Activated T-cell treated with anti-CD3 and anti-CD28 coated beads for 24 hours (primary cell): ENCODE data around the gene ZNF200.
A peak's percentile ranks its signal among the peaks of the same experiment; 100 is the strongest.
"Not testable (repeated sequence)": the region's sequence is repeated elsewhere in the genome, so short reads cannot be mapped to it uniquely, and the experiment has no call there.

Experiments used
- DNase-seq: peaks from one replicate; pipeline ENCODE4 v3.0.0-alpha.2; 2020; ENCODE audit warnings: low read depth

Gene ZNF200, protein sequence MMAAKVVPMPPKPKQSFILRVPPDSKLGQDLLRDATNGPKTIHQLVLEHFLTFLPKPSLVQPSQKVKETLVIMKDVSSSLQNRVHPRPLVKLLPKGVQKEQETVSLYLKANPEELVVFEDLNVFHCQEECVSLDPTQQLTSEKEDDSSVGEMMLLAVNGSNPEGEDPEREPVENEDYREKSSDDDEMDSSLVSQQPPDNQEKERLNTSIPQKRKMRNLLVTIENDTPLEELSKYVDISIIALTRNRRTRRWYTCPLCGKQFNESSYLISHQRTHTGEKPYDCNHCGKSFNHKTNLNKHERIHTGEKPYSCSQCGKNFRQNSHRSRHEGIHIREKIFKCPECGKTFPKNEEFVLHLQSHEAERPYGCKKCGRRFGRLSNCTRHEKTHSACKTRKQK

DNA sequence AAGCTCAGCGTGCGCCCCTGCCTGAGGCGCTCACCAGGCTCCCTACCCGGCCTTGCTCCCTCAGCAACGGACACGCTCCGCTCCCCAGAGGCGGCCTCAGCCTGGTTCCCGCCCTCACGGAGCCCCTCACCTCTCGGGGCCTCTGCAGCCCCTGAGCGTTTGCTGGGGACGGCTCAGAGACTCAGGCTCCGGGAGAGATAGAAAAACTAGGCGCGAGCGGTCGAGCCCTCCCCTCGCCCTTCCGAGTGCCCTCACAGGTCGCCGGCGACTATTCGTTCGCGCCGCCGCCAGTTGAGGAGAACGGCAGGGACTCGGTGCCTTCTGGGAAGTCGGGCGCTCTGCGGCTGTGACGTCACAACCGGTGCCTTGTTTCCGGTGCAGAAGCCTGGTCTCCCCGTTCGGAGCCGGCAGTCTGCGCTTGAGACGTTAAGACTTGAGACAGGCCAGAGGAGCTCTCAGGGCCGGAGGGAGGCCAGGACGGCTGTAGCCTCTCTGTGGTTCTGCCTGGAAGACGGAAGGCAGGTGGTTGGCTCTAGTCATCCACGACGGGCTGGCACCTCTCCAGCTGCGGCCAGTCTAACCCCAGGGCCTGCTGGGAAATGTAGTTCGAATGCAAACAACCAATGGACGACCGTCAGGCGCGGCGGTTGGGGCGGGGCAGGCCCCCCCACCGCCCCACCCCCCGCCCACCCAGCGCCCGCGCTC lies at the start of gene ZNF200:
ZNF200 (minus strand) TSS at position 302 of the 705 bp plus-strand sequence. CDS start 1,403 bp downstream, outside the sequence.
- DNase-seq: peak; percentile 90

DNA sequence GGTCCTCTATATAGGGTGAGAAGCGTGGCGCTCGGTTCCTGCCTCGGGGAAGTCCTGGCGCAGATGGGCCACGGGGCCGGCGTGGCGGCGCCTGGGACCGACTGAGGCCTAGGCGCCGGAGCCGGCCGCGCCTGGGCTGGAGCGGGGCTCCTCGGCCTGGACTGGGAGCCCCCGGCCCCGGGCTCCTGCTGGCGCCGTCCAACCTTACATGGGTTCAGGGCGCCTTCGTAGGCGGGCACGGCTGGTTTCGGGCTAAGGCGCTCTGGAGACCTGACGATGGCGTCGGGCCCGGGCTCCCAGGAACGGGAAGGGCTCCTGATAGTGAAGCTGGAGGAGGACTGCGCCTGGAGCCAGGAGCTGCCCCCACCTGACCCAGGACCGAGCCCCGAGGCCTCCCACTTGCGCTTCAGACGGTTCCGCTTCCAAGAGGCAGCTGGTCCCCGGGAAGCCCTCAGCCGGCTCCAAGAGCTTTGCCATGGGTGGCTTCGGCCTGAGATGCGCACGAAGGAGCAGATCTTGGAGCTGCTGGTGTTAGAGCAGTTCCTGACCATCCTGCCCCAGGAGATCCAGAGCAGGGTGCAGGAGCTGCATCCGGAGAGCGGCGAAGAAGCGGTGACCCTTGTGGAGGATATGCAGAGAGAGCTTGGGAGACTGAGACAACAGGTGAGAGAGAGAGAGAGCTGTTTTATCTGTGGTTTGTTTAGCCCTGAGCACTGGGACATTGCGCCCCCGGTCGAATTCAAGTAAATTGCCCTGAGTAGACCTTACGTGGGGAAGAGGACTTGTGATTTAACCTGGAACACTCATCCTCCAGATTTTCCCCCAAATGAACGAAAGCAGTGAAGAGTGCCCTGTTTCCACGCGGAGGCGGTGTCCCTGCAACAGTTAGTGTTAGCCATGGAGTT lies 48.8 kb upstream of the ZNF200 start:
- no peak for DNase-seq

DNA sequence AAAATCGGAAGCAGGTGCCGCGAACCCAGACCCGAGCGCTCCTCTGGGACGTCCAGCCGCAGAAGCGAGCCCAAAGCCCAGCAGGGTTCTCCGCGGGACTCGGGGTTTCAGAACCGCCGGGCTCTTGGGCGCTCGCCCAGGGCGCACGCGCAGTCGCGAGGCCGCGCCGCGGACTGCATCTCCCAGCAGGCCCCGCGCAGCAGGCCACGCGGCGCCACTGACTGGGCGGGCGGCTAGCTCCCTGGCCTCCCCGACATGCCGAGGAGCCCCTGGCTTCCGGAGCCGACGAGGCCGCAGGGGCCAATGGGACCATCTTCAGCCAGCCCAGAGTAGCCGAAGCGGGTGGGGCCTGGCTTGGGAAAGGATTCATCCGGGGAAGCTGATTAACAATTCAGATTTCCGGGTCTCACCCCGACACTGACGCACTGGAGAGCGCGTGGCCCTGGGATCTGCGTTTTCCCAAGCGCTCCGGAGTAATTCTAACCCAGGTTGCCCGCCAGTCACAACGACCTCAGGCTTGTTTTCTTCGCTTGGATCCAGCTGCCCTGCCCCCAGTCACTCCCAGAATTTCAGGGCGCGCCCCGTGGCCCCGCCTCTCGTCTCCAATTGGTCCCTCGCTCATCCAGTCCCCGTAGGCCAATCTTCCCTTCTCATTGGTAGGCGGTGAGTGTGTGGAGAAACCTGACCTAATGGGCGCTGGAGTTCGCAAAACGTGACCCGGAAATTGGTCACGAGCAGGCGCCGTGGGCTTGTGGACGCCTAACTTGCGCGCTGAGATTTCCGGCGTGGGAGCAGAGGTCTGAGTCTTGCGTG lies 48.0 kb upstream of the ZNF200 start, which contains the start of gene ZNF263:
ZNF263 (plus strand) TSS at position 762 of the 813 bp plus-strand sequence. CDS start 328 bp downstream, outside the sequence.
- DNase-seq: peak; percentile 90

DNA sequence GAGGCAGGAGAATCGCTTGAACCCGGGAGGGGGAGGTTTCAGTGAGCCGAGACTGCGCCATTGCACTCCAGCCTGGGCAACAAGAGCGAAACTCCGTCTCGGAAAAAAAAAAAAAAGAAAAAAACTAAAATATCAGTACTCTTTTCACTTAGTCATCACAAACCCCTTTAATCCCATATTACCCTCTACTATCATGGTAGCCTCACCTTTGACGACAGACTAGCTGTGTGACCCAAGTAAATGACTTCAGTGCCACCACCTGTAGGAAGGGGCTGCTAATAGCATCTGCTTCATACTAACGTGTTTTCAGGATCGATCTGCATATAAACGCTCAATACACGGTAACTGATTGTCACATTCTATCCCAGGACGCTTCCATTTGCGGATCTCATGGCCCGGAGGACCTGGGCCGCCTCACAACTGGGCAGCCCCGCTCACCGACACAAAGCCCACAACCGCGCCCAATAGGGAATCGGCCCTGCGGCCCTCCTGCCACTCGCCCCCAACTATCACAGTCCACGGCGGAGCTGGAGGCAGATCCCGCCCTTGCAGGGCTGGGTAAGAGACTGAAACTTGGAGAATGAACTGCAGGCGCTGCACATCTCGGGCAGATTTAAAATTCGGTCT lies 47.3 kb upstream of the ZNF200 start:
- no peak for DNase-seq

DNA sequence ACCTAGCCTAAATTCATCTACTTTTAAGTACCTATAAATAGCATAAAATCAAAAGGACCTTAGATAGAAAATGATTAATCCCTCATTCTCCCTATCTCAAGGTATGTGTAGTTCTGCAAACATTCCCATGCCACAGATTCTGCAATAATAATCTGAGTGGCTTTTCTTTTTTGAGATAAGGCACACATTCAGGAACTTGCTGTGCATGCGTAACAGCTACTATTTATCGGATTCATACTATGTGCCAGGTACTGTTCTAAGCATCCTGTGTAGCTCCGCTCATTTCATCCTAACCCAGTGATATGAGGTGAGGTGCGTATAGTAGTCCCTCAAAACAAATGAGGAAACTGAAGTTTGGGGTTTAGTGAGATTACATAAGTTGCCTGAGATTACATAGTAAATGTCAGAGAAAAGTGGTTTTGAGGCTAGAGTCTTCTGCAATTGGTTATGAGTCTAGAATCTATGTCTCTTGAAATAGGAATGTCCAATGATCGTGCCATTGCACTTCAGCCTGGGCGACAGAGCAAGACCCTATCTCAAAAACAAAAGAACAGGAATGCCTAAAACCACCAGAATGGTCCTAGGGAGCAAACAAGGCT lies 46.4 kb upstream of the ZNF200 start:
- DNase-seq: no peak

DNA sequence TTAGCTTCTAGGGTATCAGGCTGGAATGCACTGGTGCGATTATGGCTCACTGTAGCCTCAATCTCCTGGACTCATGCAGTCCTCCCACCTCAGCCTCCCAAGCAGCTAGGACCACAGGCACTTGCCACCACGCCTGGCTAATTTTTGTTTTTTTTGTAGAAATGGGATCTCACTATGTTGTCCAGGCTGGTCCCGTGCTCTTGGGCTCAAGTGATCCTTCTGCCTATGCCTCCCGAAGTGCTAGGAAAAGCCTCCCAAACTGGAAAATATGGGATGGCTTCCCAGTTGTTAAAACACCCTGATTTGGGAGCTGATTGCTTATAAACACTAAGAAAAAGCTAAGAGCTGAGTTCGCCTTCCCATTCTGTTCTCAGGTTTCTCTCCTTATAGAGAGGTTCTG lies 41.7 kb upstream of the ZNF200 start:
- DNase-seq: no peak

DNA sequence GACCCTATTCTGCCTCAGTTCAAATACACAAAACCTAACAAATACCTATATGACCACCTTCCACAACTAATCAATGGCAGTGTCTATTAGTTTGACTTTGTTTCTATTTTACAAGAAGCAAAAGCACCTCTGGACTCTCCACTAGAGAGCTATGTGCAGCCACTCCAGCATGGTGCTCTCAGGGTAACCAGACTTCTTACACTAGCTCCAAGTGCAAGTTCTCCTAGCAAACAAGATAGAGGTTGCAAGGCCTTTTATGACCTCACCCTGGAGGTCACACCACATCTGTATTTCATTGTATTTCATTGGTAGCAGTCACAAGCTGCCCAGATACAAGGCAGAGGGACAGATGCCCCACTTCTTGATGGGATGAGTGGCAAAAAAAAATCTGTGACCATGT lies 40.0 kb upstream of the ZNF200 start:
- DNase-seq: no peak

DNA sequence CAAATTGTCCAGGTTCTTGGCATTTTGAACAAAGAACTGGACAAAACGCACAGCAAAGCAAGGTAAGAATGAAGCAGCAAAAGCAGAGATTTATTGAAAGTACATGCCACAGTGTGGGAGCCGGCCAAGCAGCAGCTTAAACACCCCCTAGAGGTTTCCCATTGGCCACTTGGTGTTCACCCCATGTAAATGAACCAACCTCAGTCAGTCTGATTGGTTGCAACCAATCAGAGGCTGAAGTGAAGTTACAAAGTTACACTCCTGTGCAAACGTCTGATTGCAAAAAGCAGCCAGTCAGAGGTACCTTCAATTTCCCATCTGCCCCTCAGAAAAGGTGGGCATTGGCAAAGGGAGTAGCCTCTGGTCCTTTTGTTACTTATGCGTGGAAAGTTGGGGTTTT lies 39.5 kb upstream of the ZNF200 start:
- no peak for DNase-seq

DNA sequence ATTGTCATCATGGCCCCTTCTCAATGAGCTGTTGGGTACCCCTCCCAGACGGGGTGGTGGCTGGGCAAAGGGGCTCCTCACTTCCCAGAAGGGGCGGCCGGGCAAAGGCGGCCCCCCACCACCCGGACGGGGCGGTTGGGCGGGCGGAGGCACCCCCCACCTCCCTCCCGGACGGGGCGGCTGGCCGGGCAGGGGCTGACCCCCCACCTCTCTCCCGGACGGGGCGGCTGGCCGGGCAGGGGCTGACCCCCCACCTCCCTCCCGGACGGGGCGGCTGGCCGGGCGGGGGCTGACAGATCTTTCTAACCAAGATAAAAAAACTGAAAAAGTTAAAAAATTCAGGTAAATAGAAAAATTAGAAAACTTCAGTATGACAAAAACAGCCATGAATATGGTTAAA lies 36.3 kb upstream of the ZNF200 start:
- not testable (repeated sequence) for DNase-seq

DNA sequence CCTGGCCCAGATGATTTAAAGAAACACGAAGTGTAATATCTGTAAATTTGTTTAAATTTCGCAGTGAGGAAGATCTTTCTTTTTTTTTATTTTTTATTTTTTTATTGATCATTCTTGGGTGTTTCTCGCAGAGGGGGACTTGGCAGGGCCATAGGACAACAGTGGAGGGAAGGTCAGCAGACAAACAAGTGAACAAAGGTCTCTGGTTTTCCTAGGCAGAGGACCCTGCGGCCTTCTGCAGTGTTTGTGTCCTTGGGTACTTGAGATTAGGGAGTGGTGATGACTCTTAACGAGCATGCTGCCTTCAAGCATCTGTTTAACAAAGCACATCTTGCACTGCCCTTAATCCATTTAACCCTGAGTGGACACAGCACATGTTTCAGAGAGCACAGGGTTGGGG lies 35.8 kb upstream of the ZNF200 start:
- not testable (repeated sequence) for DNase-seq

DNA sequence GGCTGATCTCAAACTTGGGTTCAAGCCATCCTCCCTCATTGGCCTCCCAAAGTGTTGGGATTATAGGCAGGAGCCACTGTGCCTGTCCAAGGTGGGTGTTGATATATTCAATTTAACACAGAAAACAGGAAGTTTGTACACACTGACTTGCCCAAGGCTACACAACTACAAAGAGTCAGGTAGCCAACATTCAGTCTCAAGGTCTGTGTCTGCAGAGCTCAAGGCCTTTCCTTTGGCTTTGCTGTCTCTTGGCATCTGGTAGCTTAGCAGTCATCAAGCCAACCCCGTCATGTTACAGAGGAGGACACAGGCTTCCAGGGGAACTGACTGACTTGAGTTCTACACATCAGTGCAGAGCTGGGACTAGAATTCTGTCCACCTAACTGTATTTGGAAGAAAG lies 33.3 kb upstream of the ZNF200 start:
- DNase-seq: no peak

DNA sequence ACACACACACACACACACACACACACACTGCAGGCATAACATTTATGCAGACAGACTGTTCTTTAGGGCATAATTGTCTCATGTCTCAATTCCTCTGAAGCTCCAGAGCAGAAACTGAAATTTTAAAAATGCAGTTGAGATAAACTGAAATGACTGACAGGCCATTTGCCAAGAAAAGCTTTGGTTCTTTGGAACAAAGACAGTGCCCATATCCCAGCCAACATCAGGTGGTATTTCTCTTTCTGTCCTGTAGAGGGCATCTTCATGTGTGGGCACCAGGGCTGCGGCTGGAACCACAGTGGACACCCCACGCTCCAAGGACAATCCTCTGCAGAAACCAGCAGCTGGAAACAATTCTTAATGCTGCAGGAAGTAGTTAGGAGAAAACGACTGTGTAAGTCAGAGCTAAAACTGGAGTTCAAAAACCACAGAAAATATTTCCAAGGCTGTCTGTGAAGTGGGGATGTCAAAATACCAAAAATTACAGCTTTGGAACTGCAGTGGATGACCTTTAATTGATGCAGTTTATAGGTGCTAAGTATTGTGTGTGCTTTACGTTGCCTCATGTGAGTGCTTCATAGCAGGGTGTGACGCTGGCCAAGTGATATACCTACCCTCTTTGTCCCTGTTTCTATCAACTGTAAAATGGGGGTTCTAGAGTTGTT lies 32.0 kb upstream of the ZNF200 start:
- DNase-seq: no peak

DNA sequence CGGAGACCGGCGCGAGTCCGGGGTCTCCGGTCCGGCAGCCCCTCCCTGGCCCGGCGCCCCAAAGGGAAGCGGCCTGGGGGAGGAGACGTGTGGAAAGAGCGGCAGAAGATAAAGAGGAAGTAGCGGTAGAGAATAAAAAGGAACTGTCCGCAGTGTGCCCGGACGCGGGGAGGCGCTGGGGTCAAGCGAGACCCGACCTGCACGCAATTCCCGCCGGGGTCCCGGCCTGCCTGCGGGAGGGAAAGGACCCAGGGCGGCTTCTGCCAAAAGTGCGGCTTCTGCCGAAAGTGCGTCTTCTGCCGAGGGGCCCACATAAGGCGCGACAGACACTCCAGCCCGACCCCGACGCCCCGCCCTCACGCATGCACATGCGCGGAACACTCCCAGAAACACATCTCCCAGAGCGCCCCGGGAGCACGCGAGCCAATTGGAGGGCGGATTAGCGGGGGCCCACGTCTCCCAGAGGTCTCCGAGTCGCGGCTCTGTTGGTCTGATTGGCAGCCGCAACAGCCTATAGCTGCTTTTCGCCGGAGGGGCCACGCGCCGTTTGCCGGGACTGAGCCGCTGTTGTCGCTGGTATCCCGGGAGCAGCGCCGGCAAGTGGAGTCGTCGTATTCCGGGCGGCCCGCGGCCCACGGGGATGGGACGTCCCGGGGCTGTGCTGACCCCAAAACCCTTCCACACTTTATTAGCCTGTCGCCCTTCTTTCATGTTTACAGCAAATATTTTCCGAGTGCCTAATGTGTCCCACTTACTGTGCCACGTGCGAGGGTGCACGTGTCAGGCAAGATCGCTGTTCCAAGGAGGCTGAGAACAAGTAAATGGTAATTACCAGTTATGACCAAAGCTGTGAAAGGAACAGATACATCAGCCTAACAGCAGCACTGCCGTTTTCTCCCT lies 29.4 kb upstream of the ZNF200 start:
- DNase-seq: peak; percentile 98

DNA sequence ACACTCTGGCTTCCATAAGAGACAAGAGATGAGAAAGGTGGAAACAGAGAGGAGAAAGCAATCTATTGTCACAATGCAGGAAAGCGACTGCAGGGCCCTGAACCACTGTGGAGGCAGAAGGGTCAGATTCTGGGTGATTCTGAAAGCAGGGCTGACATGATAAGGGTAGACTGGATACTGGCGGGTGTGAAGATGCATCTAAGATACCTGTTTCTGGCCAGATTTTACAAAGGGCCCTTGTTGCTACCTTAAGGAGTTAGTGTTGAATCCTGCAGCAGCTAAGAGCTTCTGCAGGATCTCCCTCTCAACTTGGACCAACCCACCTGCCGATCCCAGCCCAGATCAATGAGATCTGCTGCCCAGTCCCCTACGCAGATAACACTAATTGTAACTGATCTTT lies 27.6 kb upstream of the ZNF200 start:
- no peak for DNase-seq

DNA sequence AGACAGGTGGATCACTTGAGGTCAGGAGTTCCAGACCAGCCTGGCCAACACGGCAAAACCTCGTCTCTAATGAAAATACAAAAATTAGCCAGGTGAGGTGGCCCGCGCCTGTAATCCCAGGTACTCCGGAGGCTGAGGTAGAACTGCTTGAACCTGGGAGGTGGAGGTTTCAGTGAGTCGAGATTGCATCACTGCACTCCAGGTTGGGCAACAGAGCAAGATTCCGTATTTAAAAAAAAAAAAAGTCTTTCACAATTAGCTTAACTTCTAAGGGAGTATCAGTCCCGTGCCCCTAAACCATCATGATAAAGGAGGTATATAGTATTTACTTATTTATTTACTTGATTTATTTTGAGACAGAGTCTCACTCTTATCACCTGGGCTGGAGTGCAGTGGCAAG lies 24.9 kb upstream of the ZNF200 start:
- DNase-seq: no peak

DNA sequence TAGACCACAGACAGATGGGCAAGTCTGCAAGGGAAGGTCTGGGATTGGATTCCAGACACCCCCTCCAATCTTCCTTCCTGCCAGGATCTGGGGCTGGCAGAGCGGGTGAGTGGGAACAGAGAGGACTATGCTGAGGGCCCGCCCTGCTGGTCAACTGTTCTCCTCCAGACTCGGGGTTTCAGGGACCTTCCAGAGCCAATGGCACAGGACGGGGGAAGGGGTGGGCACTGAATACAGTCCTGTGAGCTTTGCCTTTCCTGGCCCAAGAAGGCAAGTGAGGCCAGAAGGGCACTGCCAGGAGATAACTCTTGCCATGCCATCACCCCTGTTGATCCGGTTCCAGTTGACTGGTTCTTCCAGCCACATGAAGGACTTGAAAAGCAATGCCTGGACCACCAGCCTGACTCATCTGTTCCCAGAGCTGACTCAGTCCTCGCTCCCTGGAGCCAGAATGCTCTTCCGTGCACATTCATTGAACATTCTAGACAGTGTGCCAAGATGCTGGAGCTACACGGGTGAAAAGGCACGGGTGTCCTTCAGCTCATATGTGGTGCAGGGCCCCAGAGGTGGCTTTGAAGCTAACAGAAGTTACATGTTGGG lies 22.0 kb upstream of the ZNF200 start:
- no peak for DNase-seq

DNA sequence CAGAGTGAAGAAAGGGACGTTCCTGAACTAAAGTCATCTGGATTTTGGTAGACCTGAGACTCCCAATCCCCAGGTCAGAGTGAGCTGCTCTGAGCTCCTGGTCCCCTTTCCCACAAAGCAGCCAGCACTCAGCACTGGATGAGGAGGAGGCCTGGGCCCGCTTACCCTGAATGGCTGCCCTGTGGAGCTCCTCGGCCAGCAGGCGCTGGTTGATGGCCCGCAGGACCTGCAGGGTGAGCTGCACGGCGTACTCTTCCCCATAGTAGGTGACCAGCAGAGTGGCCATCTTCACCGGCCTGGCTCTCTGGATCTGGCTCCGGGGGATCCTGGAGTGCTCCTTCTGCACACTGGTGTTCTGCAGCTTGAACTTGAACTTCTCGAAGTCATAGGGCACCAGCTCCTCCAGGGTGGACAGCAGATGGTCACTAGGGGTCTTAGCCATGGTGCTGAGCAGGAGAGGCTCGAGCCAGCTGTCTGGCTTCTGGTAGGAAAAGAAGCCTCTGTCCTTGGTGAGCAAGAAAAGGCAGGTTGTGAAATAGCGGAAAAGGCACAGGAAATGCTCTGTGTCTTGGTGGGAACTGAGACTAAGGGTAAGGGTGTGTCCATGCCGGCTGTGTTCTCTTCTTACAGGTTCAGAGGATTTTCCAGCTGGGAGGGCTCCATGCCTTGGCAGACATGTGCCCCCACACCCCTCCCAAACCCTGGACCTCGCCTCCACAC lies 21.3 kb upstream of the ZNF200 start, which contains the start of gene MEFV:
MEFV (minus strand) TSS at position 488 of the 720 bp plus-strand sequence; CDS start at position 442, 46 bp downstream.
- no peak for DNase-seq

DNA sequence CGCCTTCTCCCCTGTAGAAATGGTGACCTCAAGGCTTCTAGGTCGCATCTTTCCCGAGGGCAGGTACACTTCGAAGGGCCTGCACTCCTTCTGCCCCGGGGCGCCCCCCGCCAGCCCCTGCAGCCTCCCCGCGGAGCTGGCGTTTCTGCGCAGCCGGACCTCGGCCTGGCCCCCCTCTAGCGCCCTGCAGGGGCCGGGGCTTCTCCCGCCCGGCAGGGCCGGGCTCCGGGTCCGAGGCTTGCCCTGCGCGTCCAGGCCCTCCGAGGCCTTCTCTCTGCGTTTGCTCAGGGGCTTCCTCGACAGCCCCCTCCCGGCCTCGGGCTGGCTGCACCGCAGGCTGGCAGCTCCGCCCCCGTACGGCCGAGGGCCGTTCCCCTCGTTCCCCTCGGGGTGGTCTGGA lies 19.4 kb upstream of the ZNF200 start:
- DNase-seq: no peak
